Liver (tissue), 3 donors: ENCODE results near the gene PHF20.

Experiments used
- ATF3 ChIP-seq: IDR thresholded peaks from 2 replicates; pipeline ENCODE4 v1.6.1; 2016; ENCODE audit warnings: antibody characterized with exemption
- CTCF ChIP-seq: fragments of 150-350 bp; IDR thresholded peaks from 2 replicates; pipeline ENCODE4 v1.5.1; 2017; ENCODE audit warnings: improper control_type of control experiment, low read depth, low read length; ENCODE audit not compliant: missing input control
- EGR1 ChIP-seq, 2 donors: IDR thresholded peaks; 2 replicates each; pipeline ENCODE4 v1.6.1; 2016 to 2018; ENCODE audit warnings: antibody characterized with exemption in 2 of 2, low read depth in 2 of 2
- FOXA2 ChIP-seq: IDR thresholded peaks from 2 replicates; pipeline ENCODE4 v1.6.1; 2016; ENCODE audit warnings: antibody characterized with exemption
- GABPA ChIP-seq, 2 donors: IDR thresholded peaks in 1 of 2; conservative IDR thresholded peaks in 1 of 2; 2 replicates each; pipeline ENCODE4 v1.6.1; 2016; ENCODE audit warnings: antibody characterized with exemption in 2 of 2, mild to moderate bottlenecking in 1 of 2, moderate library complexity in 1 of 2
- MAX ChIP-seq: IDR thresholded peaks from 2 replicates; pipeline ENCODE4 v1.6.1; 2016; ENCODE audit warnings: antibody characterized with exemption
- RAD21 ChIP-seq, 2 donors: IDR thresholded peaks; 2 replicates each; pipeline ENCODE4 v1.6.1; 2016; ENCODE audit warnings: antibody characterized with exemption in 2 of 2, mild to moderate bottlenecking in 2 of 2
- REST ChIP-seq: IDR thresholded peaks from 2 replicates; pipeline ENCODE4 v1.6.1; 2016; ENCODE audit warnings: antibody characterized with exemption, mild to moderate bottlenecking
- SP1 ChIP-seq: IDR thresholded peaks from 2 replicates; pipeline ENCODE4 v1.6.1; 2018; ENCODE audit warnings: antibody characterized with exemption, mild to moderate bottlenecking
- TAF1 ChIP-seq: conservative IDR thresholded peaks from 2 replicates; pipeline ENCODE4 v1.6.1; 2016; ENCODE audit warnings: antibody characterized with exemption, mild to moderate bottlenecking
- YY1 ChIP-seq: IDR thresholded peaks from 2 replicates; pipeline ENCODE4 v1.6.1; 2016; ENCODE audit warnings: antibody characterized with exemption, mild to moderate bottlenecking
- donor health status: healthy.
- donor health status: healthy.

- TF ChIP-seq CTCF: no peak
- no peak for TF ChIP-seq EGR1 (IDR thresholded peaks at IDR 0.05; ENCODE audit: low read depth in 2 of 2)
- TF ChIP-seq YY1: no peak
- no peak for TF ChIP-seq GABPA (IDR thresholded peaks at IDR 0.05 in 1 of 2, conservative IDR thresholded peaks at IDR 0.05 in 1 of 2)
- TF ChIP-seq ATF3: no peak
- no peak for TF ChIP-seq FOXA2
- no peak for TF ChIP-seq TAF1
- TF ChIP-seq RAD21 (IDR thresholded peaks at IDR 0.05): no peak
- TF ChIP-seq MAX: no peak
- TF ChIP-seq SP1: no peak
- no peak for TF ChIP-seq REST
These were observed 127.2 kb downstream of the PHF20 start for GRCh38 chr20:35899064-35899463.
